ENCODE measurements around the gene LRTM1.

DNA sequence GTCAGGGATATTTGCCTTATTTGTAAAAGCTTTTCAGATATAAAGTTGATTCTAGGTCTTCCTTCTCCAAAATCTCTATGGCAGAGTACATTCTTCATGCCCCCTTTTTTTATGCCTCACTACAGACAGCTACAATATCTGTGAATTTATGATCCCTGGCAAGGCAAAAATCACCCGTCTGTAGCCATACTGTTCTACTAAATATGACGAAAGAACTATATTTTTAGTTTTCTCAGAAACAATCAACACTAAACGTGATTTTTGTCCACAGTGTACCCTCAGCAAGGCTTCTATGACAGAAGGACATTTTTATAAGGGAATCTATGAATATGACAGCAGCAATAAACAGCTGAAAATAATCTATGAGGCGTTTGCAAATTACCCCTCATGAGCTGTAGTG is 12.7 kb downstream of the LRTM1 start:
- TF ChIP-seq, protein P1, sequence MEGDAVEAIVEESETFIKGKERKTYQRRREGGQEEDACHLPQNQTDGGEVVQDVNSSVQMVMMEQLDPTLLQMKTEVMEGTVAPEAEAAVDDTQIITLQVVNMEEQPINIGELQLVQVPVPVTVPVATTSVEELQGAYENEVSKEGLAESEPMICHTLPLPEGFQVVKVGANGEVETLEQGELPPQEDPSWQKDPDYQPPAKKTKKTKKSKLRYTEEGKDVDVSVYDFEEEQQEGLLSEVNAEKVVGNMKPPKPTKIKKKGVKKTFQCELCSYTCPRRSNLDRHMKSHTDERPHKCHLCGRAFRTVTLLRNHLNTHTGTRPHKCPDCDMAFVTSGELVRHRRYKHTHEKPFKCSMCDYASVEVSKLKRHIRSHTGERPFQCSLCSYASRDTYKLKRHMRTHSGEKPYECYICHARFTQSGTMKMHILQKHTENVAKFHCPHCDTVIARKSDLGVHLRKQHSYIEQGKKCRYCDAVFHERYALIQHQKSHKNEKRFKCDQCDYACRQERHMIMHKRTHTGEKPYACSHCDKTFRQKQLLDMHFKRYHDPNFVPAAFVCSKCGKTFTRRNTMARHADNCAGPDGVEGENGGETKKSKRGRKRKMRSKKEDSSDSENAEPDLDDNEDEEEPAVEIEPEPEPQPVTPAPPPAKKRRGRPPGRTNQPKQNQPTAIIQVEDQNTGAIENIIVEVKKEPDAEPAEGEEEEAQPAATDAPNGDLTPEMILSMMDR (IDR thresholded peaks at IDR 0.05), result no peak
- no peak for TF ChIP-seq POLR2A (IDR thresholded peaks at IDR 0.05; ENCODE audit: low read length)

Measured in A549 (cell line).